Right lobe of liver (tissue), 4 donors: ENCODE measurements around the gene PSMC4.

ENCODE experiments used
- CTCF ChIP-seq, 4 donors: fragments of 200-600 bp in 3 of 4; fragments of 450-650 bp in 1 of 4; IDR thresholded peaks; one replicate each; pipeline versions ENCODE4 v1.5.1 to v1.8.0; 2016 to 2022; ENCODE audit warnings: antibody characterized with exemption in 4 of 4, mild to moderate bottlenecking in 2 of 4
- POLR2A ChIP-seq: fragments of 450-650 bp; IDR thresholded peaks from one replicate; pipeline ENCODE4 v1.6.1; 2017; ENCODE audit warnings: antibody characterized with exemption, mild to moderate bottlenecking
- donor health status: DM: no; HTN: no; CAD: no.
- donor health status: DM: no; HTN: no; CAD: no.
- donor health status: DM: no; HTN: yes; CAD: no.

GRCh38 chr19:39998501-39998900, 27.5 kb downstream of the PSMC4 start:
- TF ChIP-seq CTCF (IDR thresholded peaks at IDR 0.05) (no peak), POLR2A (no peak)
